Astrocyte of the cerebellum (primary cell): Measurements from ENCODE around the gene RGMA.
"Not testable (repeated sequence)": the region's sequence is repeated elsewhere in the genome, so short reads cannot be mapped to it uniquely, and the experiment has no call there.

Experiments used
- DNase-seq: peaks from one replicate; pipeline ENCODE4 v3.0.0-alpha.2; 2011; ENCODE audit warnings: low read depth
- H3K4me3 ChIP-seq: 2 replicates; pipeline ENCODE4 v1.5.1; 2011; ENCODE audit warnings: mild to moderate bottlenecking, low read depth, low read length, moderate library complexity
- in situ Hi-C: cut with HindIII; loops from 2 replicates; pipeline ENCODE4 v1.10.0; 2017; ENCODE audit warnings: low sequenced_read_pairs
- TF ChIP-seq, protein P1 (sequence below): IDR thresholded peaks from 2 replicates; pipeline ENCODE4 v1.5.1; 2012; ENCODE audit warnings: low read length, low read depth, moderate library complexity, mild to moderate bottlenecking; ENCODE audit errors: missing control alignments

Gene RGMA

DNA sequence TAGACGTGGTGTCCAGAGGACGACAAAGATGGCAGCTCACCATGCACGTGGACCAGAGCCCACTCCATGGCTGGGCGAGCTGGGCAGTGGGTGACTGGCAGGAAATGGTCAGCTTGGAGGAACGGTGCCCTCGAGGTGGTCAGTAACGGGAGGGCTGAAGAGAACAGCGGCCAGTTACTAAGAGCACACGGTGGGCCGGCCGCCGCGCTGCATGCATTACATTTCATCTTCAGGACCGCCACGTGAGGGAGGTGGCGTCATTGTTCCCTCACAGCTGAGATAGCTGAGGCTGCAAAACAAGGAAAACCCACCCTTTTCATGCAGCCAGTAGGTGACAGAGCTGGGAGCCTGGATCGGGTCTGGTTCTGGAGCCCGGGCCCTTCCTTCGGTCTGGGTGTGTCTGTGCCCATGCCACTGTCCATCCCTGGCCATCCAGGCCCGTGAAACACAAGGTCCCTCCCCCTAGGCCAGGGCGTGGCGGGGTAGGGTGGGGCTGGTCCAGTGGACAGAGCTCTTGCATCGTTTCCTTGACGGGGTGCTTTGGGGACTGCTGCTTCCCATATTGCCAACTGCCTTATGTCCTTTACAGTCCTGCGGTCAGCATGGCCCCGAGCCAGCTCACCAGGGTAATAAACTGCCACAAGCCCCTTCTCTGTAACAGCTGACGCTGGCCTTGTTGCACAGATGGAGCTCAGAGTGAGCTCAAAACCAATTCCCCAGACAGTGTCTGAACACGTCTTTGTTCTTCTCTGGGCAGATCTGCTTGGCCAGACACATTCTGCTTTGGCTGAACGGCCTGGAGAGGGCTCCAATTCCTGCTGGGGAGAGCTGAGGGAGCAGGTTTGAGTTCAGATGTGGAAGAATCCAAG, 51.8 kb downstream of the RGMA start:
- no peak overlapping the region for H3K4me3 ChIP-seq
- in situ Hi-C loops: loop anchor here (5.0 kb wide), 1 partner anchor 45 kb away; no protein-coding TSS in a partner anchor
- peak; percentile 33 for DNase-seq
- TF ChIP-seq, protein P1, sequence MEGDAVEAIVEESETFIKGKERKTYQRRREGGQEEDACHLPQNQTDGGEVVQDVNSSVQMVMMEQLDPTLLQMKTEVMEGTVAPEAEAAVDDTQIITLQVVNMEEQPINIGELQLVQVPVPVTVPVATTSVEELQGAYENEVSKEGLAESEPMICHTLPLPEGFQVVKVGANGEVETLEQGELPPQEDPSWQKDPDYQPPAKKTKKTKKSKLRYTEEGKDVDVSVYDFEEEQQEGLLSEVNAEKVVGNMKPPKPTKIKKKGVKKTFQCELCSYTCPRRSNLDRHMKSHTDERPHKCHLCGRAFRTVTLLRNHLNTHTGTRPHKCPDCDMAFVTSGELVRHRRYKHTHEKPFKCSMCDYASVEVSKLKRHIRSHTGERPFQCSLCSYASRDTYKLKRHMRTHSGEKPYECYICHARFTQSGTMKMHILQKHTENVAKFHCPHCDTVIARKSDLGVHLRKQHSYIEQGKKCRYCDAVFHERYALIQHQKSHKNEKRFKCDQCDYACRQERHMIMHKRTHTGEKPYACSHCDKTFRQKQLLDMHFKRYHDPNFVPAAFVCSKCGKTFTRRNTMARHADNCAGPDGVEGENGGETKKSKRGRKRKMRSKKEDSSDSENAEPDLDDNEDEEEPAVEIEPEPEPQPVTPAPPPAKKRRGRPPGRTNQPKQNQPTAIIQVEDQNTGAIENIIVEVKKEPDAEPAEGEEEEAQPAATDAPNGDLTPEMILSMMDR: peak; percentile 39

DNA sequence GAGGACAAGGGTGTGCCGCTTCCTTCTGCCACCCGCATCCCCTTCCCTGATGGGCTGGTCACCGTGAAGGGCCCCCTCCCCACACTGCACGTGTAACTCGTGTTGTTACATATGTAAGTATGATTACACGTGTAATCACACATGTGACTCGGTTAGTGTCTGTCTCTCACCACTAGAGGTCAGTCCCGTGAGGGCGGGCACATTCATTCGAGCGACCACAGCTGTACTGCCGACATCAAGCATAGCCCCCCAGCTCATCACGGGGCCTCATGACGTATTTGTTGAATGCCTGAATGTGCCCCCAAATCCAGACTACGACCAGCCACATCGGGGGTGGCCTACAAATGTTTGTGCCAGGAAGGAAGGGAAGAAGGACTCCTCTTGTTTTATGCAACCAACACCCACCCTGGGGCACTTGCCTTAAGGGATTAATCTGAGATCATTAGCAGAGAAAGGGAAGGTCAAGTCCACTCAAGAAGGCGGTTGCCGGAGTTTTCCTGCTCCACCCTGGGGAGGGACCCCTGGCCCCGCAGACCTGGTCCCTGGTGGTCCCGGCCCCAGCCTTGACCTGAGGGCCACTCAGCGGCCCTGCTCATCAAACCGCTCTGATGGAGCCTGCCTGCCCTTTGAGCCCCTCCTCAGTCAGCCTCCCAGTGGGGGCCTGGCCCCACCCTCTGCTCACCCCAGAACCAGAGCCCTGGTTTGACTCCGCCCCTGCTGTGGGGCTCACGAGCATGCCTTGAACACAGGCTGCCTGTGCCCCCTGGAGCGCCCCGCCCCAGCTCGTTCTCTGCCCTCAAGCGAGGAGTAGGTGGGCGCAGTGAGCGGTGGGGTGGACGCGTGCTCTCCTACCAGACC, 52.8 kb downstream of the RGMA start:
- no peak overlapping the region for H3K4me3 ChIP-seq
- TF ChIP-seq, protein P1: peak; percentile 61
- no peak for DNase-seq
- in situ Hi-C loops: loop anchor here (5.0 kb wide), 1 partner anchor 46 kb away; no protein-coding TSS in a partner anchor

DNA sequence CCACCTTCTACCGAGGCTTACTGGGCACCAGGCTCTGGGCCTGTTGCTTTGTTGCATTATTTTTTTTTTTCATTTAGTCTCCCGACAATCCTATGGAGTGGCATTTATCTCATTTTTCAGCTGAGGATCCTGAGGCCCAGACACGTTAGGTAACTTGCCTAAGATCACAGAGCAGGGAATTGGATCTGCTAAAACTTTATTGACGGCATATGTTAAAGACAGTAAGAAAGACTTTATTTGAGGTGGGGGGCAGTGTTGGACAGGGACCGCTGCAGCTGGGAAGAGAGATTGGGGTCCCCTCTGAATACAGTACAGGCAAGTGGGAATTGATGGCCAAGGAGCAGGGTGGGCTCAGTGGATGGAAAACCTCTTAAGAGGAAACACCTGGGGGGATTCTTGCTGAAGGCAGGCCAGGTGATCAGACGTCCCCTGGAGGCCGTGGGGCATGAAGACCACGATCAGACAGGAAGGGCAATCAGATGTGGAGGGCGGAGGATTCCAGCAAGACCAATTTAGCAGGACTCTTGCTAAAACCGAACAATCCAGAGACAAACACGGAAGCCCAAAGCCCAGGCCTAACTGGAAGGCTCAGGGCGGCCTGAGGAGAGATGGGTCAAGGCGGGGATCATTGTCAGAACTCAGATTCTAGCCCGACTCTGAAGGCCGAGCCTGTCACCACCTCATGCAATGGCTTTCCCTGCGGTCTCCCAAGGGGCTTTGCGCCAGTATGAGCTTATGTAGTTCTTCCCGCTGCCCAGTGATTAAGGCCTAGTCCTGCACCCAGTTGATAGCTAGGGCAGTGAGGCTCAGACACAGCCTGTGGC, 53.7 kb downstream of the RGMA start:
- DNase-seq: no peak
- no peak overlapping the region for H3K4me3 ChIP-seq
- TF ChIP-seq, protein P1: no peak
- in situ Hi-C loops: loop anchor here (5.0 kb wide), 1 partner anchor 47 kb away; no protein-coding TSS in a partner anchor

DNA sequence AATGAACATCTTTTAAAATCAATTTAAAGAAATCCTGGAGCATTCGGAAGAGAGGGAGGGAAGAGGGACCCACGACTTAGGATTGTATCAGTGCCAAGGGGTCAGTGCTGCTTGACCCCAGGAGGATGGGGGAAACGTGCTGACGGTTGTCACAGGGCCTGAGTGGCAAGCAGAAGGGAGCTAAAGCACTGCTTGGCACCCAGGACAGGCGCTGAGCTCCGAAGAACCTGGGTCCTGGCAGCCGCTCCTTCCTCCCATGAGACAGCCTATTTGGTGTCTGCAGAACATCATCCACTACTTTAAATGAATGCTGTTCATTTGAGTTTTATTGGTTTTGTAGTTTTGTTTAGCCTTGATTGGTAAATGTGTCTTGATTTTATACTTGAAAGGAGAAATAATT, 54.5 kb downstream of the RGMA start:
- no peak overlapping the region for H3K4me3 ChIP-seq
- in situ Hi-C loops: no loop called here
- TF ChIP-seq, protein P1: no peak
- DNase-seq: no peak

DNA sequence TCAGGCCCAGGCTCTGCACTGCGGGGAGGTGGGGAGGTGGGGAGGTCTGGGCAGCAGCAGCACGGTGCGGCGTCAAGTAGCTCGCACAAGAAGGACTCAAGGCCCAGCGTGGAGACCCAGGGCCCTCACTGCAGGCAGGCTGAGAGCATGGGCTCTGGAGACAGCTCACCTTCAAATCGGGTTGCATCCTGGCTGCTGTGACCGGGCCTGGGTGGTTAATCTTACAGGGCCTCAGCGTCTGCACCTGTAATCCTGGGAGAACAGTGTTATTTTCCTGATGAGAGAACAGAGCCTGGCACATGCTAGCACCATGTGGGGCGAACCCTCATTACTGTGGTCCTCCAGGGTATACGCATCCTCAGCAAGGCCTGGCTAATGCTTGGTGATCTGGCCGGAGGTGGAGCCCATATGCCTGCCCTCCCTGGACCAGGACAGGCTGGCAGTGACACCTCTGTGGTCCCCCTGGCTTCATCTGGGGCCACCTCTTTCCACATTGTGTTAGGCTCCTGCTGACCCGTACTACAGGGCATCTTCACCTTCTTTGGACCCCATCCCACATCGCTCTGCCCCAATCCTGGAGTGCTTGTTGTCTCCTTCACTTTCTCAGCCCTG, 55.5 kb downstream of the RGMA start:
- TF ChIP-seq, protein P1: no peak
- in situ Hi-C loops: no loop called here

DNA sequence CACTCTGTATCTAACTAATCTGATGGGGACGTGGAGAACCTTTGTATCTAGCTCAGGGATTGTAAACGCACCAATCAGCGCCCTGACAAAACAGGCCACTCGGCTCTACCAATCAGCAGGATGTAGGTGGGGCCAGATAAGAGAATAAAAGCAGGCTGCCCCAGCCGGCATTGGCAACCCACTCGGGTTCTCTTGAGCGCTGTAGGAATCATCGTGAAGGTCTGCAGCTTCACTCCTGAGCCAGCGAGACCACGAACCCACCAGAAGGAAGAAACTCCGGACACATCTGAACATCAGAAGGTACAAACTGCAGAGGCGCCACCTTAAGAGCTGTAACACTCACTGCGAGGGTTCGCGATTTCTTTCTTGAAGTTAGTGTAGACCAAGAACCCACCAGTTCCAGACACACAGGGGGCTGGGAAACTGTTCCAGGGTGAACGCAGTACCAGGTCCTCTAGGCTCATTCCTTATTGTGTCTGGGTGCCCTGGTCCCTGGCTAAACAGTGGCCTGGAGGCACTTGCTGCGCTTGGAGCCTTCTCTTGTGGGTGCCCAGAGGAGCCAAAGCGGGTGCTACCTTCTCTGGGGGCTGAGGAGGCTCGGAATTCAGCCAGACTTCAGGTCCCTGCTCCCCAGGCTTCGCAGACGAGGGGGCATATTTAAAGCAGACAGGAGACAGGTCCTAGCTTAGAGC, 56.4 kb downstream of the RGMA start:
- DNase-seq, in situ Hi-C loops, H3K4me3 ChIP-seq: not testable (repeated sequence)

More for the DNA sequence above, 55.5 kb downstream of the RGMA start:
- no peak overlapping the region for H3K4me3 ChIP-seq
- DNase-seq: no peak

DNA sequence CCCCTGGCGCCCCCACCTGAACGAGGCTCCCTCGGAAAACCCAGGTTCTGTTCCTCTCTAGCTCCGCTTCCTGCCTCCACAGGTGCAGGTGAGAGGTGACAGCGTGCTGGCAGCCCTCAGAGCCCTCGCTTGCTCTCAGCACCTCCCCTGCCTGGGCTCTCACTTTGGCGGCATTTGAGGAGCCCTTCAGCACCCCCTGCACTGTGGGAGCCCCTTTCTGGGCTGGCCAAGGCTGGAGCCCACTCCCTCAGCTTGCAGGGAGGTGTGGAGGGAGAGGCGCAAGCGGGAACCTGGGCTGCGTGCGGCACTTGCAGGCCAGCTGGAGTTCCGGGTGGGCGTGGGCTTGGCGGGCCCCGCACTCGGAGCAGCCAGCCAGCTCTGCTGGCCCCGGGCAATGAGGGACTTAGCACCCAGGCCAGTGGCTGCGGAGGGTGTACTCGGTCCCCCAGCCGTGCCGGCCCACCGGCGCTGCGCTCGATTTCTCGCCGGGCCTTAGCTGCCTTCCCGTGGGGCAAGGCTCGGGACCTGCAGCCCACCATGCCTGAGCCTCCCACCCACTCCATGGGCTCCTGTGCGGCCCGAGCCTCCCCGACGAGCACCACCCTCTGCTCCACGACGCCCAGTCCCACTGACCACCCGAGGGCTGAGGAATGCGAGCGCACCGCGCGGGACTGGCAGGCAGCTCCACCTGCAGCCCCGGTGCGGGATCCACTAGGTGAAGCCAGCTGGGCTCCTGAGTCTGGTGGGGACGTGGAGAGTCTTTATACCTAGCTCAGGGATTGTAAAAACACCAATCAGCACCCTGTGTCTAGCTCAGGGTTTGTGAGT, 57.2 kb downstream of the RGMA start:
- DNase-seq, H3K4me3 ChIP-seq, in situ Hi-C loops: not testable (repeated sequence)
